Panc1 (cell line): ENCODE measurements around the gene BACH2. TPM values are rescaled to one million over a fixed set of nuclear protein-coding genes. Genes with fewer than 3 reads are reported as not detected.

Experiments
- ATAC-seq: fragments of 200-7000 bp; cut with Tn5 transposase; 2 replicates; pipeline ENCODE4 v1.9.1; 2020; ENCODE audit warnings: mild to moderate bottlenecking, moderate library complexity
- BruUV-seq: library from RNA; stranded (reverse); fragments of 400-500 nt; replicated peaks from 2 replicates; lab custom pipeline; 2021; lab: Mats Ljungman, UMichigan
- CTCF ChIA-PET: fragments of 300-600 bp; sonication (Branson Sonifier 250); formaldehyde crosslinking; loops from one replicate; lab custom pipeline; 2022; ENCODE audit warnings: antibody characterized with exemption; lab: Charles Lee
- POLR2A ChIA-PET: fragments of 300-600 bp; sonication (Branson Sonifier 250); formaldehyde crosslinking; loops from one replicate; lab custom pipeline; 2022; ENCODE audit warnings: antibody characterized with exemption; lab: Charles Lee
- DNase-seq: peaks from one replicate; pipeline ENCODE4 v3.0.0-alpha.2; 2010; ENCODE audit warnings: low read depth, low spot score
- H3K27ac ChIP-seq: 2 replicates; pipeline ENCODE4 v1.5.1; 2011; ENCODE audit warnings: mild to moderate bottlenecking, low read length, inconsistent platforms
- H3K27me3 ChIP-seq: fragments of 200-500 bp; sonication (Bioruptor generic); 2 replicates; pipeline ENCODE4 v1.6.0; 2014; ENCODE audit warnings: low read length, inconsistent platforms; ENCODE audit not compliant: control insufficient read depth, insufficient read depth
- H3K36me3 ChIP-seq: fragments of 200-500 bp; sonication (Bioruptor generic); 2 replicates; pipeline ENCODE4 v1.5.1; 2014; ENCODE audit warnings: inconsistent platforms, mild to moderate bottlenecking, low read length, moderate library complexity; ENCODE audit not compliant: control insufficient read depth, insufficient read depth
- H3K4me1 ChIP-seq: 2 replicates; pipeline ENCODE4 v1.5.1; 2011; ENCODE audit warnings: inconsistent platforms, mild to moderate bottlenecking, low read length, moderate library complexity; ENCODE audit not compliant: control insufficient read depth, insufficient read depth
- H3K4me3 ChIP-seq, 2 experiments: 2 replicates each; pipeline ENCODE4 v1.5.1; 2011 to 2012; ENCODE audit warnings: low read depth in 2 of 2, low read length in 2 of 2, mild to moderate bottlenecking in 2 of 2, inconsistent platforms in 1 of 2, moderate library complexity in 1 of 2
- H3K9me3 ChIP-seq: fragments of 200-500 bp; sonication (Bioruptor generic); 2 replicates; pipeline ENCODE4 v1.5.1; 2014; ENCODE audit warnings: low read depth, mild to moderate bottlenecking, inconsistent platforms, low read length, moderate library complexity; ENCODE audit not compliant: control insufficient read depth, insufficient read depth
- POLR2AphosphoS5 ChIP-seq: IDR thresholded peaks from 2 replicates; pipeline ENCODE4 v1.6.1; 2012; ENCODE audit warnings: mild to moderate bottlenecking, low read depth, low read length, moderate library complexity
- SIN3A ChIP-seq: IDR thresholded peaks from 2 replicates; pipeline ENCODE4 v1.6.1; 2012; ENCODE audit warnings: low read depth, mild to moderate bottlenecking, low read length, moderate library complexity, borderline replicate concordance; ENCODE audit not compliant: insufficient read depth
- TCF7L2 ChIP-seq: IDR thresholded peaks from 2 replicates; pipeline ENCODE4 v1.6.1; 2011; ENCODE audit warnings: mild to moderate bottlenecking, low read depth, low read length, inconsistent platforms
- in situ Hi-C: cut with HindIII; loops from 2 replicates; pipeline ENCODE4 v1.10.0; 2016; ENCODE audit warnings: low sequenced_read_pairs, low pct_unique_long_range_greater_than_20kb
- intact Hi-C: fragments of 100-400 bp; cut with micrococcal nuclease; formaldehyde crosslinking; loops from one replicate; pipeline ENCODE4 v1.10.0; 2022; ENCODE audit not compliant: unreplicated experiment
- total RNA-seq: library from RNA; stranded (reverse); gene quantifications from one replicate; pipeline ENCODE4 v1.2.1, GENCODE V29; 2021; ENCODE audit not compliant: unreplicated experiment
- TF ChIP-seq, protein P1 (sequence below): fragments of 450-650 bp; IDR thresholded peaks from 2 replicates; pipeline ENCODE4 v1.5.1; 2017; ENCODE audit warnings: mild to moderate bottlenecking
- TF ChIP-seq, protein P2 (sequence below), 2 experiments: IDR thresholded peaks; 2 replicates each; pipeline ENCODE4 v1.6.1; 2011 to 2012; ENCODE audit warnings: low read depth in 2 of 2, control low read depth in 1 of 2, low read length in 1 of 2, mild to moderate bottlenecking in 1 of 2, moderate library complexity in 1 of 2; ENCODE audit not compliant: insufficient read depth in 1 of 2

Gene BACH2
- total RNA-seq, 1 experiment from 2014 or later = 1.6 TPM

DNA sequence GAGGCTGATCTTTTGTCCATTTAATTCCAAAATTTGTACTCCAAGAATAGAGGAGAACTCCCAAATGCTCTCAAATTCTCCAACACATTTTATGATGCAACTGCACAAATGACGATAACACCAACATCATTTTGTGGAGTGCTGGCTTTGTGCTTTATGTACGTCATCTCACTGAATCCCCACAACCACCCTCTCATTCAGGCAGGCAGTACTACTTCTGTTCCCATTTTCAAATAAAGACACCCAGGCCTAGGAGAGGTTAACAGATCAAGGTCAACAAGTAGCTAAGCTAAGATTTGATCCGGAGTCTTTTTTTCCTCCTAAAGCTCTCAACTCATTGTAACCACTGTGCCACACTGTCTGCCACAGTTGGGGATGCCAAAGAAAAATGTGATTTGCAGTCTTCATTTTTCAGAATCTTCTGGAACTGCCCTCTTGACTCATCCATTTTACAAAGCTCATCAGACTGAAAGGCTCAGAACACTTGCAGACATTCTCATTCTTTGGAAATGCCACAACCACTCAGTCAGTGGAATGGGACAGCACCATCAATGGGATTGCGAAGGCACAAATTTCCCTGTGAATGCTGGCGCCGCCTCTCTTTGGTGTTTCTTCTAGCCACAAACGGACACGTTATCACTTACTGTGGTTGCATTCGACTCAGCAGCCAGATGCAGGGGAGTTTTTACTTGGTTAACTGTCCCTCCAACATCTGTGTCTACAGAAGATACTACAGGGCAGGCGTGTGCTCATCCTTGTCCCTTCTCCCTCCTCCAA lies 217.9 kb downstream of the BACH2 start:
- Histone ChIP-seq H3K4me3 (no peak overlapping the region), H3K4me1 (no peaks in the 10 kb centered on the region), H3K9me3 (no peaks in the 10 kb centered on the region), H3K36me3 (no peaks in the 10 kb centered on the region), H3K27ac (no peak overlapping the region), H3K27me3 (no peaks in the 10 kb centered on the region; the same call in 1 of the 2 replicates)
- DNase-seq (no peak), ATAC-seq (no peak)
- no TSS peak for BruUV-seq
- intact Hi-C loops = no loop called here
- TF ChIP-seq POLR2AphosphoS5 = no peak
- TF ChIP-seq, protein P1, sequence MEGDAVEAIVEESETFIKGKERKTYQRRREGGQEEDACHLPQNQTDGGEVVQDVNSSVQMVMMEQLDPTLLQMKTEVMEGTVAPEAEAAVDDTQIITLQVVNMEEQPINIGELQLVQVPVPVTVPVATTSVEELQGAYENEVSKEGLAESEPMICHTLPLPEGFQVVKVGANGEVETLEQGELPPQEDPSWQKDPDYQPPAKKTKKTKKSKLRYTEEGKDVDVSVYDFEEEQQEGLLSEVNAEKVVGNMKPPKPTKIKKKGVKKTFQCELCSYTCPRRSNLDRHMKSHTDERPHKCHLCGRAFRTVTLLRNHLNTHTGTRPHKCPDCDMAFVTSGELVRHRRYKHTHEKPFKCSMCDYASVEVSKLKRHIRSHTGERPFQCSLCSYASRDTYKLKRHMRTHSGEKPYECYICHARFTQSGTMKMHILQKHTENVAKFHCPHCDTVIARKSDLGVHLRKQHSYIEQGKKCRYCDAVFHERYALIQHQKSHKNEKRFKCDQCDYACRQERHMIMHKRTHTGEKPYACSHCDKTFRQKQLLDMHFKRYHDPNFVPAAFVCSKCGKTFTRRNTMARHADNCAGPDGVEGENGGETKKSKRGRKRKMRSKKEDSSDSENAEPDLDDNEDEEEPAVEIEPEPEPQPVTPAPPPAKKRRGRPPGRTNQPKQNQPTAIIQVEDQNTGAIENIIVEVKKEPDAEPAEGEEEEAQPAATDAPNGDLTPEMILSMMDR = no peak
- no peak for TF ChIP-seq TCF7L2
- no peak for TF ChIP-seq SIN3A
- TF ChIP-seq, protein P2, sequence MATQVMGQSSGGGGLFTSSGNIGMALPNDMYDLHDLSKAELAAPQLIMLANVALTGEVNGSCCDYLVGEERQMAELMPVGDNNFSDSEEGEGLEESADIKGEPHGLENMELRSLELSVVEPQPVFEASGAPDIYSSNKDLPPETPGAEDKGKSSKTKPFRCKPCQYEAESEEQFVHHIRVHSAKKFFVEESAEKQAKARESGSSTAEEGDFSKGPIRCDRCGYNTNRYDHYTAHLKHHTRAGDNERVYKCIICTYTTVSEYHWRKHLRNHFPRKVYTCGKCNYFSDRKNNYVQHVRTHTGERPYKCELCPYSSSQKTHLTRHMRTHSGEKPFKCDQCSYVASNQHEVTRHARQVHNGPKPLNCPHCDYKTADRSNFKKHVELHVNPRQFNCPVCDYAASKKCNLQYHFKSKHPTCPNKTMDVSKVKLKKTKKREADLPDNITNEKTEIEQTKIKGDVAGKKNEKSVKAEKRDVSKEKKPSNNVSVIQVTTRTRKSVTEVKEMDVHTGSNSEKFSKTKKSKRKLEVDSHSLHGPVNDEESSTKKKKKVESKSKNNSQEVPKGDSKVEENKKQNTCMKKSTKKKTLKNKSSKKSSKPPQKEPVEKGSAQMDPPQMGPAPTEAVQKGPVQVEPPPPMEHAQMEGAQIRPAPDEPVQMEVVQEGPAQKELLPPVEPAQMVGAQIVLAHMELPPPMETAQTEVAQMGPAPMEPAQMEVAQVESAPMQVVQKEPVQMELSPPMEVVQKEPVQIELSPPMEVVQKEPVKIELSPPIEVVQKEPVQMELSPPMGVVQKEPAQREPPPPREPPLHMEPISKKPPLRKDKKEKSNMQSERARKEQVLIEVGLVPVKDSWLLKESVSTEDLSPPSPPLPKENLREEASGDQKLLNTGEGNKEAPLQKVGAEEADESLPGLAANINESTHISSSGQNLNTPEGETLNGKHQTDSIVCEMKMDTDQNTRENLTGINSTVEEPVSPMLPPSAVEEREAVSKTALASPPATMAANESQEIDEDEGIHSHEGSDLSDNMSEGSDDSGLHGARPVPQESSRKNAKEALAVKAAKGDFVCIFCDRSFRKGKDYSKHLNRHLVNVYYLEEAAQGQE (IDR thresholded peaks at IDR 0.05; ENCODE audit: insufficient read depth in 1 of 2, low read depth in 2 of 2, low read length in 1 of 2) = no peak
- CTCF ChIA-PET = no interaction called here
- in situ Hi-C loops = no loop called here
- POLR2A ChIA-PET = no interaction called here

DNA sequence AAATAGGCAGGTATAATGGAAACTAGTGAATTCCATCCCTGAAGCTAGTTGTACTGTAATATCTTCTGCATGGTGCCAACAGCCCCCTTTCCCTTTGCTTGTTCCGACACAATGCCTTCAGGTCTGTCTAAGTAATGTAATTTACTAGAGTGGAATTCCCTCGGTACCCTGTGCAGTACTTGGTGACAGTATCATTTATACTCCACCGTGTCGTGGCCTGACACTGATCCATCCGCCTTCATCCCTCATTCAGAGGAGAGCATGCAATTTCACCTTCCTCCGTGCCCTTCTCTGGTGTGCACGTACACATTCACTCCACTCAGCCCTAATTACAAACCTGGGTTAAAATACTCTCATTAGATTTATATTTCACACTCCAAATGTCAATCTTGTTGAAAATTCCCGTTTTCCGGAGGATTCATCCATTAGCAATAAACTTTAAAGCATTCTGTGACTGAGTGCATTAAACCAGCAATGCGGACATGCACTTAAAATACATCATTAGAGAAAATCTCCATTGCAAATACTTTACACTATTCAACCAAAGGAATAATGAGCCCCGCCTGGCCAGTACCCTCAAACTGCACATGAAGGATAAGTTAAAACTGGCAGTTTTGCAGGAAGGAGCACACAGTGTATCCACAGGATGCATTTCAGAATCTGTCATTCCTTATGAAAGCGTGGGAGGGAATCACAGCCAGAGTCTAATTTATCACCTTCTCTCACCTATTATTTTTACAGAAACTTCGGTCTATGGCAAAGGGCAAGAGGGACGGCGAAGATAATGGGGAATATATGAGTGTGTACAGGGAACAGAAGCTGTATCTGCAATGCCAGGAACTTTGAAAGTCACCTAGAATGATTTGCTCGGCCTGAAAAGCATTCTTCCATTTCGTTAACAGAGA lies 219.9 kb downstream of the BACH2 start:
- no TSS peak for BruUV-seq
- no peaks in the 10 kb centered on the region for H3K9me3 ChIP-seq
- H3K36me3 ChIP-seq = no peaks in the 10 kb centered on the region
- ChIA-PET POLR2A (no interaction called here), CTCF (no interaction called here)
- TF ChIP-seq TCF7L2 = no peak
- TF ChIP-seq, protein P1 = no peak
- TF ChIP-seq, protein P2 (IDR thresholded peaks at IDR 0.05; ENCODE audit: insufficient read depth in 1 of 2, low read depth in 2 of 2, low read length in 1 of 2) = no peak
- TF ChIP-seq SIN3A = no peak
- TF ChIP-seq POLR2AphosphoS5 = no peak
- H3K27me3 ChIP-seq = no peaks in the 10 kb centered on the region; the same call in 1 of the 2 replicates
- no peaks in the 10 kb centered on the region for H3K4me1 ChIP-seq
- ATAC-seq (no peak), DNase-seq (no peak)
- in situ Hi-C loops = no loop called here
- no peak overlapping the region for H3K27ac ChIP-seq
- H3K4me3 ChIP-seq = no peak overlapping the region
- intact Hi-C loops = no loop called here
